K562 (cell line): ENCODE measurements around the gene SEC16A. TPM values are rescaled to one million over a fixed set of nuclear protein-coding genes. Genes with fewer than 3 reads are reported as not detected.

Experiments
- ATAC-seq: fragments of 200-7000 bp; cut with Tn5 transposase; 3 replicates; pipeline ENCODE4 v1.9.1; 2020; ENCODE audit warnings: moderate library complexity
- BruUV-seq: library from RNA; stranded (reverse); fragments of 400-500 nt; replicated peaks from 2 replicates; lab custom pipeline; 2021; lab: Mats Ljungman, UMichigan
- CTCF ChIA-PET: fragments of 300-600 bp; formaldehyde crosslinking; extraction: SDS; loops from one replicate; lab custom pipeline; 2021; ENCODE audit warnings: low intra/inter-chr PET ratio; lab: Yijun Ruan, JAX
- POLR2A ChIA-PET: fragments of 300-600, 350-650 bp; sonication (Branson Sonifier 250); formaldehyde crosslinking; extraction: SDS; loops from one replicate; lab custom pipeline; 2021; ENCODE audit warnings: antibody characterized with exemption, inconsistent platforms; lab: Yijun Ruan, JAX
- DNase-seq, 4 experiments: peaks; one replicate each; pipeline versions ENCODE4 v3.0.0 to v3.0.0-alpha.2; 2011 to 2018; ENCODE audit warnings: low spot score in 3 of 4, mixed read lengths in 3 of 4; ENCODE audit errors: extremely low read depth in 1 of 4
- FAIRE-seq: peaks from 2 replicates; lab custom pipeline; 2011; peaks lifted over from hg19 to GRCh38; lab: Jason Lieb, UNC
- H2AFZ ChIP-seq: 2 replicates; pipeline ENCODE4 v1.6.0; 2011; ENCODE audit warnings: low read depth, low read length, control low read depth, inconsistent platforms
- H3K27ac ChIP-seq: fragments of 200-600 bp; 3 replicates; pipeline ENCODE4 v1.8.0; 2011; ENCODE audit warnings: low read depth, mild to moderate bottlenecking, control low read depth, inconsistent platforms, low read length, moderate library complexity, mixed read lengths; ENCODE audit errors: extremely low read depth
- H3K27me3 ChIP-seq, 2 experiments: fragments of 300-600 bp in 1 of 2; 2 replicates in 1 of 2; 3 replicates in 1 of 2; pipeline versions ENCODE4 v1.6.0 to v1.8.0; 2011; ENCODE audit warnings: inconsistent platforms in 2 of 2, low read length in 2 of 2, mild to moderate bottlenecking in 1 of 2, mixed read lengths in 1 of 2, moderate library complexity in 1 of 2; ENCODE audit not compliant: control insufficient read depth in 2 of 2, insufficient read depth in 2 of 2
- H3K36me3 ChIP-seq: fragments of 300-600 bp; 3 replicates; pipeline ENCODE4 v1.8.0; 2011; ENCODE audit warnings: mild to moderate bottlenecking, low read length, inconsistent platforms; ENCODE audit not compliant: control insufficient read depth, insufficient read depth
- H3K4me1 ChIP-seq, 2 experiments: fragments of 200-600 bp in 1 of 2; replicated peaks in 1 of 2; 2 replicates in 1 of 2; 3 replicates in 1 of 2; pipeline versions ENCODE4 v1.5.1 to v1.8.0; 2011; ENCODE audit warnings: inconsistent platforms in 2 of 2, low read length in 2 of 2, mild to moderate bottlenecking in 1 of 2, mixed read lengths in 1 of 2, moderate library complexity in 1 of 2; ENCODE audit not compliant: control insufficient read depth in 2 of 2, insufficient read depth in 2 of 2
- H3K4me2 ChIP-seq: 2 replicates; pipeline ENCODE4 v1.6.1; 2011; ENCODE audit warnings: low read length, control low read depth, inconsistent platforms, mixed read lengths; ENCODE audit not compliant: insufficient read depth
- H3K4me3 ChIP-seq: fragments of 200-600 bp; sonication (generic), shearing (Covaris generic); 2 replicates; pipeline ENCODE4 v1.5.1; 2016; ENCODE audit warnings: control low read depth, inconsistent platforms
- H3K79me2 ChIP-seq: fragments of 200-600 bp; 3 replicates; pipeline ENCODE4 v1.8.0; 2011; ENCODE audit warnings: low read length, inconsistent platforms; ENCODE audit not compliant: control insufficient read depth, insufficient read depth
- H3K9ac ChIP-seq, 2 experiments: 2 replicates each; pipeline versions ENCODE4 v1.6.0 to v1.6.1; 2011; ENCODE audit warnings: low read depth in 2 of 2, low read length in 2 of 2, control low read depth in 1 of 2, inconsistent platforms in 1 of 2, mild to moderate bottlenecking in 1 of 2, mixed read lengths in 1 of 2; ENCODE audit not compliant: insufficient read depth in 1 of 2
- H3K9me1 ChIP-seq: one replicate; pipeline ENCODE4 v1.6.0; 2011; ENCODE audit warnings: inconsistent platforms, mild to moderate bottlenecking, low read length, moderate library complexity; ENCODE audit not compliant: control insufficient read depth, insufficient read depth
- H3K9me3 ChIP-seq: replicated peaks from 2 replicates; pipeline ENCODE4 v1.5.1; 2011; ENCODE audit warnings: low read depth, low read length, inconsistent platforms; ENCODE audit not compliant: control insufficient read depth, insufficient read depth
- H4K20me1 ChIP-seq: replicated peaks from 2 replicates; pipeline ENCODE4 v1.6.1; 2011; ENCODE audit warnings: low read length, inconsistent platforms, mixed read lengths; ENCODE audit not compliant: control insufficient read depth, insufficient read depth
- DDX20 ChIP-seq: fragments of 450-650 bp; IDR thresholded peaks from 2 replicates; pipeline ENCODE4 v1.6.1; 2016; ENCODE audit warnings: missing genetic modification characterization, low read depth, mild to moderate bottlenecking, missing compliant biosample characterization, moderate library complexity
- MYNN ChIP-seq, 2 experiments: sonication (generic); formaldehyde crosslinking in 1 of 2; IDR thresholded peaks; 2 replicates each; pipeline versions ENCODE4 v1.5.0 to v1.6.1; 2016 to 2020; ENCODE audit warnings: antibody characterized with exemption in 1 of 2, missing genetic modification reagents in 1 of 2
- POLR2AphosphoS2 ChIP-seq: IDR thresholded peaks from 2 replicates; pipeline ENCODE4 v1.6.1; 2012; ENCODE audit warnings: low read length, improper control_type of control experiment
- POLR2G ChIP-seq: fragments of 200-400 bp; formaldehyde crosslinking; IDR thresholded peaks from 2 replicates; pipeline ENCODE4 v1.6.1; 2017; ENCODE audit warnings: low read depth, mild to moderate bottlenecking, antibody characterized with exemption, low read length, moderate library complexity
- RBFOX2 ChIP-seq: fragments of 200-400 bp; formaldehyde crosslinking; IDR thresholded peaks from 2 replicates; pipeline ENCODE4 v1.6.1; 2017; ENCODE audit warnings: low read depth, mild to moderate bottlenecking, low read length, moderate library complexity
- RBM22 ChIP-seq: fragments of 200-400 bp; formaldehyde crosslinking; IDR thresholded peaks from 2 replicates; pipeline ENCODE4 v1.6.1; 2018; ENCODE audit warnings: low read length, low read depth; ENCODE audit not compliant: poor library complexity, severe bottlenecking
- ZNF518B ChIP-seq: fragments of 250-450 bp; sonication (Bioruptor Pico); IDR thresholded peaks from 2 replicates; pipeline ENCODE4 v1.5.0; 2021; ENCODE audit warnings: mild to moderate bottlenecking, moderate library complexity
- WGBS: fragments of 100-300 bp; shearing (Covaris generic); methylation state at CpG from one replicate; pipeline ENCODE4 v1.1.6; 2016; ENCODE audit warnings: low coverage, mixed read lengths; ENCODE audit not compliant: insufficient coverage; ENCODE audit errors: missing lambda C conversion rate; 5-methylcytosine and 5-hydroxymethylcytosine counted together
- in situ Hi-C: fragments of 300-500 bp; cut with MboI; formaldehyde crosslinking; loops from 4 replicates; pipeline ENCODE4 v1.15.0; 2018; ENCODE audit warnings: inconsistent platforms, mixed read lengths
- intact Hi-C: fragments of 100-400 bp; cut with micrococcal nuclease; formaldehyde crosslinking; loops from 2 replicates; pipeline ENCODE4 v1.14.2; 2022
- polyA plus RNA-seq, 8 experiments: library from polyadenylated mRNA; depleted of rRNA in 4 of 8; stranded (reverse) in 5 of 8; unstranded in 3 of 8; fragments of >200 nt; fragmentation: Nextera tagmentation in 2 of 8; fragmentation: Illumina TruSeq in 1 of 8; extraction: Ambion mirVana in 2 of 8; extraction: Trizol in 1 of 8; gene quantifications; 2 replicates each; pipeline versions ENCODE4 v1.2.1 to v1.2.3, GENCODE V29; 2011 to 2014; ENCODE audit warnings: inconsistent platforms in 1 of 8, missing spikeins in 1 of 8
- total RNA-seq, 7 experiments: library from RNA; depleted of rRNA in 6 of 7; stranded (reverse); fragments of >200 nt in 6 of 7; fragmentation: Illumina TruSeq in 2 of 7; extraction: Trizol in 2 of 7; gene quantifications; 2 replicates each; pipeline versions ENCODE4 v1.2.1 to v1.2.3, GENCODE V29; 2011 to 2021; ENCODE audit warnings: low replicate concordance in 1 of 7

Gene SEC16A
- total and polyA plus RNA-seq, 9 of the 15 experiments (the other 6 are each of a cell fraction or from before 2014, with no cell fraction given), result 8.3 to 62.8 (median 14.0) TPM

GRCh38 chr9:136474974-136475865 is 7.6 kb downstream of the SEC16A start:
- peak; percentile 6 for ATAC-seq

More at GRCh38 chr9:136474974-136475865, 7.6 kb downstream of the SEC16A start:
- H2AFZ ChIP-seq, result no peak overlapping the region
- DNase-seq (no peak), FAIRE-seq (no peak)
- 0 out of 2 replicates have a peak, but pooled peaks have one; percentile 45 for TF ChIP-seq POLR2AphosphoS2
- peak; percentile 62 for TF ChIP-seq RBFOX2
- TF ChIP-seq RBM22, result peak; percentile 85
- peak; percentile 83 for TF ChIP-seq POLR2G
- TF ChIP-seq MYNN (IDR thresholded peaks at IDR 0.05), result 0 out of 2 replicates have a peak, but pooled peaks have one; percentile 0
- TF ChIP-seq MYNN (CRISPR knock-in tag; IDR thresholded peaks at IDR 0.05), result no peak
- TF ChIP-seq DDX20 (tag), result no peak
- no peak for TF ChIP-seq ZNF518B (CRISPR knock-in tag)
- WGBS, result 94% methylated on average over 34 of the region's 34 CpGs
- no peak overlapping the region for H3K4me2 ChIP-seq
- no TSS peak for BruUV-seq
- H3K4me1 ChIP-seq, result peaks cover 4 to 16% of the 10 kb centered on the region in 2 experiments; a peak in 4 of 5 replicates
- intact Hi-C loops, result no loop called here
- peak overlapping the region in 1 of 2 experiments; percentile 1; a peak in 1 of 4 replicates for H3K9ac ChIP-seq
- H3K79me2 ChIP-seq, result peaks cover 75% of the 10 kb centered on the region
- peaks cover 5% of the 10 kb centered on the region for H3K9me1 ChIP-seq
- no peak overlapping the region for H3K27ac ChIP-seq
- peaks cover 97% of the 10 kb centered on the region for H3K36me3 ChIP-seq
- in situ Hi-C loops, result no loop called here
- no peaks in the 10 kb centered on the region for H3K27me3 ChIP-seq
- H3K4me3 ChIP-seq, result no peak overlapping the region
- H4K20me1 ChIP-seq, result peaks cover 53% of the 10 kb centered on the region
- no peaks in the 10 kb centered on the region for H3K9me3 ChIP-seq
- ChIA-PET CTCF (no interaction called here), POLR2A (interaction anchor here (0.6 to 3.0 kb wide), 8 partner anchors 8 to 1256 kb away, joined by 3 to 8 read pairs (median 4); no protein-coding TSS in a partner anchor)
